GM19035 (cell line): ENCODE results near the gene PPM1M.
"Not testable (repeated sequence)": the region's sequence is repeated elsewhere in the genome, so short reads cannot be mapped to it uniquely, and the experiment has no call there.

ENCODE experiments used
- ATAC-seq: cut with Tn5 transposase; IDR thresholded peaks from one replicate; pipeline ENCODE4 v1.9.1; 2021; ENCODE audit not compliant: unreplicated experiment

Gene PPM1M

DNA sequence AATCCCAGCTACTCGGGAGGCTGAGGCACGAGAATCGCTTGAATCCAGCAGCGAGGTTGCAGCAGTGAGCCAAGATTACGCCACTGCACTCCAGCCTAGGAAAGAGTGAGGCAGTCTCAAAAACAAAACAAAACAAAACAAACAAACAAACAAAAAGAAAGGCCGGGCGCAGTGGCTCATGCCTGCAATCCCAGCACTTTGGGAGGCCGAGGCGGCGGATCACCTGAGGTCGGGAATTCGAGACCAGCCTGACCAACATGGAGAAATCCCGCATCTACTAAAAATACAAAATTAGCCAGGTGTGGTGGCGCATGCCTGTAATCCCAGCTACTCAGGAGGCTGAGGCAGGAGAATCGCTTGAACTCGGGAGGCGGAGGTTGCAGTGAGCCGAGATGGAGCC, 29.2 kb downstream of the PPM1M start:
- not testable (repeated sequence) for ATAC-seq

DNA sequence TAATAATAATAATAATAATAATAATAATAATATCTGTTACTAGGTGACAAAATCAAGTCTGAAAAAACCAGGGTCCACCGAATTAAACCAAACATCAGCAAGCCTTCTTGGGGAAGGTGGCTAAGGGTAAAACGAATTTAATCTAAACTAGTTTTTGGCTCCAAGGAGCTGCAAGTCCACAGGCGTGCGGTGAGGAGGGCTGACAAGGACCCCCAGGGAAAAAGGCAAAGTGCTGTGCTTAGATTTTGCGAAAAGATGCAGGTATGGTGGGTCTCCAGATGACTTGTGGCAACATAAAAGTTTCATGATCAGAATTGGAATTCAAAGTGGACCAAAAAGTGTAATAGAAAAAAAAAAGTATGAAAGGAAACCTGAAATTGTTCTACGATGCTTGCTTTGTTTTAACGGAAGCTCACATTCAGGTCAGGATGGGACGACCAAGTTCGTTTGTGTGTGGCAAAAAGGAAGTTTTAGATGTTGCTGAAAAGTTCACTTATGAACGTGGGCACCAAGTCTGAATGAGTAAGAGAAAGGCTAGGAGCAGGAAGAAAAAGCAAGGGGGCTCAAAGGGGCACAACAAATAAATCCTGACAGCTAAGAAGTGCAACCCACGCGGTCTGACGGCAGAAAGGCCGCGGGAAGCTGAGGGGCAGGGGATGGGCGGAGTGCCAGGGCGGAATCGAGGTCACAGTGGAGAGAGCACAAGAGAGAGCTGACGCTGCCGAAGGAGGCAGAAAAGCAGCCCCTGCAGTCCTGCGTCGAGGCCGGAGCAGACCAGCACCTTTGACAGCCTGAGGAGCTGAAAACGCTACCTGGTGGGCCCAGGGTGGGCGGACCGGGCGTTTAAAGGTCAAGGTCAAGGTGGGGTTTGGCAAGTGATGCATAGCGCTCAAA, 31.8 kb downstream of the PPM1M start:
- ATAC-seq, result peak; percentile 28

DNA sequence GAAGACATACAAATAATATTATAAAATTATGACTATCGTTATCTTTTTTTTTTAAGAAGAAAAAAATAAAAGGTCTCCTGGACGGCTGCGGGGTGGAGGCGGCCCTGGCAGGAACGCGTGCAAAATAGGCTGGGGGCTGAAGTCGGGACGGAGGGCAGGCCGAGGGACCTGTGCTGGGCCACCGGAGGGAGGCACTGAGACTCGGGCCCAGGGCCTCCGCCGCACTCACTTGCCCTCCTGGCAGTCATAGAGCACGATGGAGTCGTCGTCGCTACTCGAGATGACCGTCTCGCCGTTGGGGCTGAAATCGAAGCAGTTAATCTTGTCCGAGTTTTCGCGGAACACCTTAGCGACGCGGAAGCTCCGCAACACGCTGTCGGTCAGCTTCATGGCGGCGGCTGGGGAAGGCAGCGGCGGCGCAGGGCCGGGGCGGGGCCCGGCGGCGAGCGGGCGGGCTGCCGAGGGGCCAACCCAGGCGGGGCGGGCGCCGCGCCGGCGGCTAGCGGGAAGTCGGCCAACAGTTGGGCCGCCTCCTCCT, 32.5 kb downstream of the PPM1M start:
- ATAC-seq, result peak; percentile 62

GRCh38 chr3:52278510-52279069, 33.0 kb downstream of the PPM1M start, which contains the start of gene WDR82:
TSS of gene WDR82 (minus strand) at chr3:52278649. CDS start at chr3:52278361, 288 bp downstream.
- ATAC-seq, result peak; percentile 87

DNA sequence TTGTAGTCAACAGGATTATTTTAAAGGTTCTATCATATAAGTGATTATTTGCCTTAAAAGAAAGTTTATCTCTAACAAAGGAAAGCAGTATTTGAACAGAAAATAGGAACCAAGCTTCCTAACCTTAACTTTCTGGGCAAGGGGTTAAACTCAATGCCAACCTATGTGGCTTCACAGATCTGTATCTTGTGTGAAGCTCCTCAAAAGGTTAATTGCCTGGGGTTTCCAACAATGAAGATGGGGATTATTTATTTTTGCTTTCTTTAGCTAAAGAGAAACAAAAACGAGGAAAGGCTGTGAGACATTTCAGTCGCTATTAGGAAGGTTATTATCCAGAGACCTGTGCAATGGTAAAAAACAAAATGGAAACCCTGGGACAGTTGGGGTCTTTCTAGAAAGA, 34.0 kb downstream of the PPM1M start:
- no peak for ATAC-seq

GRCh38 chr3:52280050-52280461, 34.5 kb downstream of the PPM1M start:
- ATAC-seq, result no peak

GRCh38 chr3:52281981-52282801, 36.6 kb downstream of the PPM1M start:
- ATAC-seq, result no peak

- no peak for ATAC-seq
Observed at GRCh38 chr3:52283306-52283705, 37.7 kb downstream of the PPM1M start.

- ATAC-seq, result not testable (repeated sequence)
Observed at GRCh38 chr3:52284051-52284450, 38.5 kb downstream of the PPM1M start.

DNA sequence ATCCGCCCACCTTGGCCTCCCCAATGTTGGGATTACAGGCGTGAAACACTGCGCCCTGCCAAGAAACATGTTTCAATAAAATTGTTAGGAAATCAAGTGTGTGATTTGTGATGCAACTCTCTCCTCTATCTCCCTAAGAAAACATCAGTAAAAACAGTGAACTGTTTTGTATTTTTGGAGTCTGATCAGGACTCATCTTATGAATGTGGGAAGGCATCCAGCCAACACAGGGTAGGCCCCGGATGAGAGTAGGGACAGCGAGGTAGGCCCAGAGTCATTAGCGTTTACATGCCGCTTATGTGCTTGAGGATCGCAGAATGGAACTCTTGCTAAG, 41.2 kb downstream of the PPM1M start:
- no peak for ATAC-seq

DNA sequence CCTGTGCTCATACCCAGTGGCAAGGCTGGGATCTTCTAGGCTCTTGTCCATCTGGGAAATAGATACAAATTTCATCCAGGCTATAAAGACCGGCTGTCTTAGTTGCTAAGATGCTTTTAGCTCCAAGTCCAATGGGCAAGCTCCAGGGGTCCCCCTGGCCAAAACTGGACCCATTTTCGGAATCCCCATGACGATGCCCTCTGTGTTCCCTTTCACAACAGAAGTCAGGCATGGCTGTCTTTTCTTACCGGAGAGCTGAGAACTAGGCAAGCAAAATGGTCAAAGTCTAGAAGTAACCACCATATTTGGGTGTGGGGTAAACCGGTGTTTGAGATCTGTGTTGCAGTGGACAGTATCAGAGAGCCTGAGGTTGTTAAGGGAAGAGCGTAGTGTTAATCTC, 43.1 kb downstream of the PPM1M start:
- ATAC-seq, result no peak

- ATAC-seq, result no peak
Observed at GRCh38 chr3:52289338-52289746, 43.8 kb downstream of the PPM1M start.

DNA sequence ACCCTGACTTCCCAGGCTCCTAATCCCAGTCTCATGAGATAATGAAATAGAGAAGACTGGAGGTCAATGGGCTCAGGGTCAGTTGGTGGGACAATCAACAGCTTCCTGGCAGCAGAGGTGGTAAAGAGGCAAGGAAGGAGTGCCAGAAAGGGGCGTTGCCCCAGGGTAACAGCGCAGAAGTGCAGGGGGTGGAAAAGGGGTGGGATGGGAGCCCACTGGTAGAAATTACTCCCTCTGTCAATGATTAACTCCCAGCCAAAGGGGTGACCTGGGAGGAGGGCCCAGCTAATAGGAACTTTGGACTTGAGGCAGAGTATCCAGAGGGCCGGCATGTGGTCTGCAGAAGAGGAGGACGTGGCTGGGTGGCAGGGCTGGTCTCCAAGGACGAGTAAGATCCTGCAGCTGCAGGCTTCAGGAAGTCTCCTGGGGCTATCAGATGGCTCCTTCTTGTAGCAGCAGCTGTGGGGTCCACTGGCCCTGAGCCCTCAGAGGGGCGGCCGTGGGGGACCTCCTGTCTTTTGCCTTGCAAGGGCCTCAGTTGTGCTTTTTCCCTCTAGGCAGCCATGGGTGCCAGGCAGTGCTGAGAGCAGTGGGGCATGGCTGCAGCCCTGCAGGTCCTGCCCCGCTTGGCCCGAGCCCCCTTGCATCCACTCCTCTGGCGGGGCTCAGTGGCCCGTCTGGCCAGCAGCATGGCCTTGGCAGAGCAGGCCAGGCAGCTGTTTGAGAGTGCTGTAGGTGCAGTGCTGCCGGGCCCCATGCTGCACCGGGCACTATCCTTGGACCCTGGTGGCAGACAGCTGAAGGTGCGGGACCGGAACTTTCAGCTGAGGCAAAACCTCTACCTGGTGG, 44.4 kb downstream of the PPM1M start:
- ATAC-seq, result no peak

DNA sequence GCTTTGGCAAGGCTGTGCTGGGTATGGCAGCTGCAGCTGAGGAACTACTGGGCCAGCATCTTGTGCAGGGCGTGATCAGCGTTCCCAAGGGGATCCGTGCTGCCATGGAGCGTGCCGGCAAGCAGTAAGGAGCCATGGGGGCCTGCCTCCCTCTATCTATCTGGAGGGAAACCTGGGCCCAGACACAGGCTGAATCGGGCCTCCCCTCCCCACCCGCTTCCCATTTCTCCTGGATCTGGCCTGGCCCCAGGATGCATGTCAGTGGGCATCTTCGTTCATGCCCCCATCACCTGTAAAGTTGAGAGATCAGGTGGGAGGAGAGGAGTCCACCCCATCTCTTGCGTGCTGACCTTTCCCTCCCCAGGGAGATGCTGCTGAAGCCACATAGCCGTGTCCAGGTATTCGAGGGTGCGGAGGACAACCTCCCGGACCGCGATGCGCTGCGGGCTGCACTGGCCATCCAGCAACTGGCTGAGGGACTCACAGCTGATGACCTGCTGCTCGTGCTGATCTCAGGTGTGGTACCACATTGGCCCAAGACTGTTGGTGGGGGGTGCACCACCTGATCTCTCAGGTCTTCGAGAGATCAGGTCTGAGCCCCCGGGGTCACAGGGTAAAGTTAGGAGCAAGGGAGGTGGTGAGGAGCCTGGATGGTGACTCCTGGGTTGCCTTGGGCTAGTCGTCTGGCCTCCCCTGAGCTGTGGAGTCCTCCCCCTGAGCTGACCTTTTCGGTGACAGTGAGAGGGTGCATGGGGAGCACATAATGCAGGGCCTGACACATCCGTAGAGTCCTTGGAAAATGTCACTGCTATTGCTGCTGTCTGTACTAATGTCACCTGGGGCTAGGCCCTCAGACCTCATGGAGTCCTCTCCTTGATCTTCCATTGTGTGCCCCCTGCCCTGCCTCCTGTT, 45.3 kb downstream of the PPM1M start:
- no peak for ATAC-seq

- no peak for ATAC-seq
Observed at GRCh38 chr3:52291508-52292181, 46.1 kb downstream of the PPM1M start.

- ATAC-seq, result no peak
Observed at GRCh38 chr3:52292247-52293065, 46.9 kb downstream of the PPM1M start.

DNA sequence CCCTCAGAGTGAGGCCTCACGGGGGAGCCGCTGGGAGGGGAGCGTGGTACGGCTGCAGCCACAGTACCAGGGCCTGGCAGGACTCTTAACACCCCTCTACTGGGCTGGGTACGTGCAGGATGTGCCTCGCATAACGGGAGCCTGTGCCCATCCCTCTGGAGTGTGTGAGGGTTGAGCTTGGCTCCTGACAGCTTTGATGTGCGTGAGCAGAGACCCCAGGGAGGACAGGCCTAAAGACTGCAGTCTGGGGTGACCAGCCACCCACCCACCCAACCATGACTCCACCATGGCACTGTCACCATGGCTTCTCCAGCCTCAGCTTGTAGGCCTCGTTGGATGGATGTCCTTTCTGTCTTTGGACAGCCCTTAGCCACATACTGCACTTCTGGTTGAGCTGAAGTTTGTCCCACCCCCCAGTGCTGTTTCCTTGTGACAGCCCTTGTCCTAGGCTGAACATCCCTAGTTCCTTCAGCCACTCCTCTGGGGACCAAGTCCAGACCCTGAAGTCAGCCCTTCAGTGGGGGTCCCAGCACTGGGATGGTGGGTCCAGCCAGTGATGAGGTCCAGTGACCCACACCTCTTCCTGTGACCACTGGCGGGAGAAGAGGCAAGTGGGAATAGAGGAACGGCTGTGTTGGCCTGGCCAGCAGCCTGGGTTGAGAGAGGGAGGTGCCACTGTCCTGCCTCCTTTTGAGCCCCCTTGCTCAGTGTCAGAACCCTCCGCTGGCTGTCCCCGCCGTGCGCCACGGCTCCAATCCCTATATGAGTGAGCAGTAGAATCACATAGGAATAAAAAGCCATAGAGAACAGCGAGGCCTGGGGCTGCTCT, 48.1 kb downstream of the PPM1M start:
- no peak for ATAC-seq
